Measurements from ENCODE around the gene MDFI.

MDFI gene

DNA sequence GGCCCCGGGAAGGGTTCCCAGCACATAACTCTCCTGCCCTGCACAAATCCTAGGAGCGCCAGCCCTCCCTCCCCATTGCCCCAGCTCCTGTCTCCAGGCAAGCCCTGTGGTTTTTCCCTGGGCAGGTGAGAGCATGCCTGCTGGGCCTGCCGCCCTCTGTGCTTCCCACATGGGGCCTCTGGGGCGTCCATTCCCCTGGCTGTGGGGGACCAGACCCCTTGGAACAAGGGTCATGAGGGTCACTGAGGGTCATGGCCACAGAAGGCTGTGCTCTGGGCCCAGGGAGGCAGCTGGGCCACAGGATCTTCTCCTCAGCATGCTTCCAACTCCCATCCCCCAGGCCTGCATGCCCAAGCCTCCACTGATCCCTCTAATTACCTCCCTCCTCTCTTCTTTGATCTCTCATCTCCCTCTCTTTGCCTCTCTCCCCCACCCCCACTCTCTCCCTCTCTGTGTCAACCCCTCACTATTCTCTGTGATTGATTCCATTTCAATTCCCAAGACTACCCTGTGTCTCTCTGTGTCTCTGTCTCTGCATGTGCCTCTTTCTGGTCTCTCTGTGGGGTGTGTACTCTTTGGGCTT, 6.1 kb downstream of the MDFI start:
- Mint-ChIP-seq H3K4me1 (ENCODE audit: low read depth) (no peaks in the 10 kb centered on the region), H3K27me3 (ENCODE audit: low read depth) (peaks cover 38% of the 10 kb centered on the region), H3K4me3 (no peak overlapping the region), H3K27ac (no peak overlapping the region), H3K36me3 (ENCODE audit: low read depth) (no peaks in the 10 kb centered on the region), H3K9me3 (no peaks in the 10 kb centered on the region)
- DNase-seq (ENCODE audit: low spot score) = no peak

DNA sequence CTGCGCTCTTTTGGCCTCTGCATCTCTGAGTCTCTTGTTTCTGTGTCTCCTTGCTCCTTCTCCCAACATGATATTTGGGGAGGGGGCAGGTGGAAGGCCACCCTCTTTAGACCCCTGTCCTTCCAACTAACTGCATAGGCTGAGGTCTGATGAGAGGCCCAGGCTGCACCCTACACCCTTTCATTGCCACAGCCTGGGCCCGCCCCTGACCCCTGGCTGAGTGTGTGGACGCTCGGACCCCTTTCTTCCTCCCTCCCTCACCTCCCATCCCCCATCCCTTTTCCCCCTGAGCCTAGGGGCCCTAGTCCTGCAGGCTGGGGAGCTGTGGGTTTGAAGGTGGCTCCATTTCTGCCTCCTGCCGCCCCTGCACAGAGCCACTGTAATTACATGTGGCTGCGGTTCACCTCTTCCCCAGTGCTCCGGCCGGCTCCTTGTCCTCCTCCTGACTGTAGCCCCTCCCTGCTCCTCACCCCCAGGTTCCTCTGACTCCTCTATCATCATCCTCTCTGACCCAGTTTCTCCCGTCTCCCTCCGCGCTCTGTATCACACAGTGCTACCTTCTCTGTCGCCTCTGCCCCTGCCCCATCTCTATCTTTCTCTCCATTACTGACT, 6.8 kb downstream of the MDFI start:
- Mint-ChIP-seq H3K4me1 (ENCODE audit: low read depth) (no peaks in the 10 kb centered on the region), H3K4me3 (no peak overlapping the region), H3K36me3 (ENCODE audit: low read depth) (no peaks in the 10 kb centered on the region), H3K9me3 (no peaks in the 10 kb centered on the region), H3K27me3 (ENCODE audit: low read depth) (peaks cover 31% of the 10 kb centered on the region), H3K27ac (no peak overlapping the region)
- no peak for DNase-seq (ENCODE audit: low spot score)

DNA sequence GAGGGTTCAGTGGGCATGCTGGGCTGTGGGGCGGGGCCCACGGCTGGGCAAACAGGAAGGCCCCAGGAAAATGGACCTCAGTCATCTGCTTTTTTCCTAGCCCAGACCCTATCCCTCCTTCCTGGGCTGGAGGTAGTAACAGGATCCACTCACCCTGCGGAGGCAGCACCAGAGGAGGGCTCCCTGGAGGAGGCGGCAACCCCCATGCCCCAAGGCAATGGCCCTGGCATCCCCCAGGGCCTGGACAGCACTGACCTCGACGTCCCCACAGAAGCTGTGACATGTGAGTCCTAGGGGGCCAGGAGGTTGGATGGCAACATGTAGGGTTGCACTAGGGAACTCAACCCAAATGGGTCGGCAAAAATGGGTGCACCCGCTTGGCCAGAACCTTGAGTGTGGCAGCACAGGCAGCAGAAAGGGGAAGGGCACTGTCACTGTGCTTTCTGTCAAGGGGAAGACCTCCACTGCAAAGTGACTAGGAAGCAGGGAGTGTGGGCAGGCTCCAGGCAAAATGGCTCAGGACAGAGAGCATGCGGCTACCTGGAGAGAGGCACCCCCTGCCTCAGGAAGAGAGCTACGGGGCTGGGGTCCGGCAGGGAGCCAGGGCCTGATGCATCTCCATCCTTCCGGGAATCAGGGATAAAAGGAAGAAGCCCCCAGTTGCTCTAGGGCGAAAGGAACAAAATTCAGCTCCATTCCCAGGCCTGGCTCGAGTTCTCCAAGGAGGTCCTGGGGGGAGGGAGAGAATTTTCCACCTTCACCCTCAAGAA, 7.9 kb downstream of the MDFI start:
- no peaks in the 10 kb centered on the region for H3K9me3 Mint-ChIP-seq
- H3K36me3 Mint-ChIP-seq (ENCODE audit: low read depth) = no peaks in the 10 kb centered on the region
- no peak overlapping the region for H3K4me3 Mint-ChIP-seq
- no peak for DNase-seq (ENCODE audit: low spot score)
- H3K27me3 Mint-ChIP-seq (ENCODE audit: low read depth) = peaks cover 20% of the 10 kb centered on the region
- no peak overlapping the region for H3K27ac Mint-ChIP-seq
- H3K4me1 Mint-ChIP-seq (ENCODE audit: low read depth) = no peaks in the 10 kb centered on the region

DNA sequence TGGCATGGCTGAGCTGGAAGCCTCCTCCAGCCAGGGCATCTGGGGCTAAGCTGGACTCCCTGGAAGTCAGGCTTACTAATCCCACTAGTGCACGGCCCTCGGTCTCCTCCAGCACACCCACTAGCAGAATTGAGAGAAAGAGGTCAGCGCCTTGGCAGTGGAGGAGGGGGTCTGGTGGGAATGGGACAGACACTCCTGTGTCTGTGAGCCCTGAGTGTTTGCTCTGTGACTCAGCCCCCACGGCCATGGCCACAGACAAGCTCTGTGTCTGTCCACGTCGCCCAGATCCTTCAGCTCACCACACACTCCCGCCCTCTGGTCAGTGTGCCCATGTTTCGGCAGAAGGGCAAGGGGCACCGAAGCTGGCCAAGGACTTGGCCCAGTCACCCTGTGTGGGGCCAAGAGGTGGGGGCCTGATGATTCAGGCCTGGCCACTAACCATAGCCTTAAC, 8.8 kb downstream of the MDFI start:
- no peak overlapping the region for H3K27ac Mint-ChIP-seq
- no peak for DNase-seq (ENCODE audit: low spot score)
- H3K27me3 Mint-ChIP-seq (ENCODE audit: low read depth) = peaks cover 11% of the 10 kb centered on the region
- no peak overlapping the region for H3K4me3 Mint-ChIP-seq
- H3K36me3 Mint-ChIP-seq (ENCODE audit: low read depth) = no peaks in the 10 kb centered on the region
- H3K9me3 Mint-ChIP-seq = no peaks in the 10 kb centered on the region
- no peaks in the 10 kb centered on the region for H3K4me1 Mint-ChIP-seq (ENCODE audit: low read depth)

DNA sequence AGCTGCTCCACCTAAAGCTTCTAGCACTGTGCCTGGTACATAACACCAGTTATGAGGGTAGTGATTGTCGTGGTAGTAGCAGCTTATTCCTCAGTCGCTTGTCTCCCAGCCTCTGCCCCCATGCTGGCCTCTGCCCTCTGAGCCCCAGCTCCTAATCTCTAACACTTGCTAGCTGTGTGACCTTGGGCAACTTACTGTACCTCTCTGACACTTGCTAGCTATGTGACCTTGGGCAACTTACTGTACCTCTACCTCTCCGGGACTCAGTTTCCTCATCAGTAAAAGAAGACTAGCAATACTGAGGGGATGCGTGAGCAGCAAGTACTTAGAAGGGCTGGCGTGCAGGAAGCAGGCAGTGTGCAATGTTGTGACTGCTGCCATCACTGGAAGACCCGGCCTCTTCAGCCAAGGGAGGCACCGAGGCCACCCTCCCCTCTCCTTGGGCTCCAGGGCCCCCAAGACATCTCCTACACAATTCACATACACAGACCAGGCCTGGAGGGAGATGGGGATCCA, 9.9 kb downstream of the MDFI start:
- Mint-ChIP-seq H3K27ac (no peak overlapping the region), H3K36me3 (ENCODE audit: low read depth) (no peaks in the 10 kb centered on the region), H3K4me1 (ENCODE audit: low read depth) (no peaks in the 10 kb centered on the region)

DNA sequence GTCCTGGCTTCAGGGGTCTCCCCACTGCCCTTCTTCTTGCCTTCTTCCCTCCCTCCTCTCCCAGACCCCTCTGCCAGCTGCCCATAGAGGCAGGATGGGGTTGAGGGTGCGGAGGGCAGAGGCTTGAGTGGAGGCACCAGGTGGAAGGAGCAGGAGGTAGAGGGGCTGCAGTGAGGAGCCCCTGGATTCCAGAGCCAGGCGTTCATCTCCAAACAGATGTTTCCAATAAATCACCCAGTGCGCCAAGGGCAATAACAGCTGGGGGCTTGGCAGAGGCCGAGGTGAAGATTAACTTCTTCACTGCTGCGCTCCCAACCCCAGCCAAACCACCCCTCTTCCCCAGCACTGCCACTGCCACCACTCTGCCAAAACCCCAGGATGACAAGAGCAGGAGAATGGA, 10.7 kb downstream of the MDFI start:
- no peaks in the 10 kb centered on the region for H3K4me1 Mint-ChIP-seq (ENCODE audit: low read depth)
- H3K4me3 Mint-ChIP-seq = no peak overlapping the region
- peaks cover 5% of the 10 kb centered on the region for H3K27me3 Mint-ChIP-seq (ENCODE audit: low read depth)
- H3K36me3 Mint-ChIP-seq (ENCODE audit: low read depth) = no peaks in the 10 kb centered on the region
- no peak for DNase-seq (ENCODE audit: low spot score)
- H3K27ac Mint-ChIP-seq = no peak overlapping the region
- no peaks in the 10 kb centered on the region for H3K9me3 Mint-ChIP-seq

More for the DNA sequence above, 9.9 kb downstream of the MDFI start:
- no peak overlapping the region for H3K4me3 Mint-ChIP-seq
- H3K27me3 Mint-ChIP-seq (ENCODE audit: low read depth) = peaks cover 5% of the 10 kb centered on the region
- no peak for DNase-seq (ENCODE audit: low spot score)
- H3K9me3 Mint-ChIP-seq = no peaks in the 10 kb centered on the region

DNA sequence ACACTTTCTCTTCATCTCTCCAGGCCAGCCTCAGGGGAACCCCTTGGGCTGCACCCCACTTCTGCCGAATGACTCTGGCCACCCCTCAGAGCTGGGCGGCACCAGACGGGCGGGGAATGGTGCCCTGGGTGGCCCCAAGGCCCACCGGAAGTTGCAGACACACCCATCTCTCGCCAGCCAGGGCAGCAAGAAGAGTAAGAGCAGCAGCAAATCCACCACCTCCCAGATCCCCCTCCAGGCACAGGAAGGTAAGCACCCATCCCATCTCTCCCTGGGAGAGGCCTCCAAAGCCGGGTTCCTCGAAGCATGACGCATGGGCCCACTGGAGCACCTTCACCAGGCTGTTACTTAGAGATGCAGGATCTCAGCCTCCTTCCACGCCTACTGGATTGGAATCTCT, 11.3 kb downstream of the MDFI start:
- peaks cover 5% of the 10 kb centered on the region for H3K27me3 Mint-ChIP-seq (ENCODE audit: low read depth)

DNA sequence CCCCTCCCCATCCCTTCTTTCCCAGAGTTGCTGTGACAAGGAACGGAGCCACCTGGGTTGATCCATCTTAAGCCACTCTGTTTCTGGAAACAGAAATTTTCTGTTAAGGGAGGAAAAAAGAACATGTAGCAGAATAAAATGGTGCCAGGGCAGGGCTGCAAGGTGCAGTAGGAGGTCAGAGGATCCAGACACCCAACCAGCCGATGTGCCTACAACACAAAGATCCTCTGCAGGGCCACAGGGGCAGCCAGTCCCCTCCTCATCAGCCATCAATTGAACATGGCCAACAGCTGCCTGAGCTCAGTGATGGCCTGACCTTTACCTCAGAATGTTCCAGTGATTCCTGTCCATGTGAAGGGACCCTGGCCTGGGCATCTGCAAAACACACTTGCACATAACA, 11.9 kb downstream of the MDFI start:
- H3K4me3 Mint-ChIP-seq = no peak overlapping the region
- H3K4me1 Mint-ChIP-seq (ENCODE audit: low read depth) = no peaks in the 10 kb centered on the region
- no peaks in the 10 kb centered on the region for H3K36me3 Mint-ChIP-seq (ENCODE audit: low read depth)
- H3K27ac Mint-ChIP-seq = no peak overlapping the region
- peaks cover 5% of the 10 kb centered on the region for H3K27me3 Mint-ChIP-seq (ENCODE audit: low read depth)
- no peak for DNase-seq (ENCODE audit: low spot score)
- H3K9me3 Mint-ChIP-seq = no peaks in the 10 kb centered on the region

More for the DNA sequence above, 11.3 kb downstream of the MDFI start:
- Mint-ChIP-seq H3K36me3 (ENCODE audit: low read depth) (no peaks in the 10 kb centered on the region), H3K27ac (no peak overlapping the region), H3K4me1 (ENCODE audit: low read depth) (no peaks in the 10 kb centered on the region), H3K4me3 (no peak overlapping the region), H3K9me3 (no peaks in the 10 kb centered on the region)
- no peak for DNase-seq (ENCODE audit: low spot score)

DNA sequence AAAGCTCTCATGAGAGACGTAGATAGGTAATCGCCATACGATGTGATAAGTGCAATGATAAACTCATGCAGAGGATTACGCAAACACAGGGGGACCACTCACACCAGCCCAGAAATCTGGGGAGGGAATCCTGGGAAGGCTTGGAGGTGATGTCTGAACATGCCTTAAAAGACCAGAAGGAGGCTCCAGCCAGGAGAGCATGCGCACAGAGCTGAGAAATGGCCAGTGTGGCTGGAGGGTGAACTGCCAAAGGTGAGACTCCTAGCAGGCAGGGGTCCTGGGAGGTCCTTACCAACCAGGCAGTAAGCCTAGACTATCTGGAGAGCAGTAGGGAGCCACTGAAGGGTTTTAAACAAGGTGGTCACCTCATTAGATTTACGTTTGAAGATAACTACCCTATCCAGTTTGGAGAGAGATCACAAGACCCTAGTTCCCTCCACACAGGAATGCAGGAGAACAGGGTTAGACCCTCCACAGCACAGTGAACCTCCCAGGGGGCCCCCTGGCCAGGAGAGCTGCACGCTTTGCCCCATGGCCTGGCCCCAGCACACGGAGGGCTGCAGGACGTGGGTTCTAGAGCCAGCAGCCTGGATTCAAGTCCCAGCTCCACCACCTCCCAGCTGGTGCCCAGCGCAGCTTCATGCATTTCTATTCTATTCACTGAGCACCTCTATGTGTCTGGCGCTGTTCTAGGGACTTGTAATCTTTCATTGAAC, 13.1 kb downstream of the MDFI start:
- Mint-ChIP-seq H3K9me3 (no peaks in the 10 kb centered on the region), H3K36me3 (ENCODE audit: low read depth) (no peaks in the 10 kb centered on the region), H3K4me1 (ENCODE audit: low read depth) (no peaks in the 10 kb centered on the region), H3K27me3 (ENCODE audit: low read depth) (peaks cover 2% of the 10 kb centered on the region), H3K4me3 (no peak overlapping the region), H3K27ac (no peak overlapping the region)
- DNase-seq (ENCODE audit: low spot score) = no peak

DNA sequence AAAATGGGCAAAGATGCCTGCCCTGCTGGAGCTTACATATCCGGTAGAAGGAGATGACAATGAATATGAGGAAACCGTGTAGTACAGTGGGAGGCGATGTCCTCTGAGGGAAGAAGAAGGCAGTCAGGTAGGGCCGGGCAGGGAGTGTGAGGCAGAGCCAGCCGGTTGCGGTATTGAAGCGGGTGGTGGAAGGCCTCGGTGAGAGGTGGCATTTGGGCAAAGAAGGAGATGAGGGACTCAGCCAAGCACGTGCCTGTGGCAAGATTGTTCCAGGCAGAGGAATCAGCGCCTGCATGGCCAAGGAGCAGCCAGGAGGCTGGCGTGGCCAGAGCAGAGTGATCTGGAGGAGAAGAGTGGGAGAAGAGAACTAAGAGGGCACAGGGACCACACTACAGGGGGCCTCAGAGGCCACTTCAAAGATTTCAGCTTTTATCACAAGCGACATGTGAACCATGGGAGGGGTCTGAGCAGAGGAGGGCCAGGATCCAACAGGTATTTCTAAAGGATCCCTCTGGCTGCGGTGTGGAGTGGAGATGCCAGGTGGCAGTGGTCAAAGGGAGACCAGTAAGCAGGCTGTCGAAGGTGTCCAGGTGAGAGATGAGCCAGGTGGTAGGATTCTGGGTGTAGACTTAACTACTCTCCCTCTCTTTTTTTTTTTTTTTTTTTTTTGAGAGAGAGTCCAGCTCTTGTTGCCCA, 13.8 kb downstream of the MDFI start:
- H3K4me3 Mint-ChIP-seq = no peak overlapping the region

DNA sequence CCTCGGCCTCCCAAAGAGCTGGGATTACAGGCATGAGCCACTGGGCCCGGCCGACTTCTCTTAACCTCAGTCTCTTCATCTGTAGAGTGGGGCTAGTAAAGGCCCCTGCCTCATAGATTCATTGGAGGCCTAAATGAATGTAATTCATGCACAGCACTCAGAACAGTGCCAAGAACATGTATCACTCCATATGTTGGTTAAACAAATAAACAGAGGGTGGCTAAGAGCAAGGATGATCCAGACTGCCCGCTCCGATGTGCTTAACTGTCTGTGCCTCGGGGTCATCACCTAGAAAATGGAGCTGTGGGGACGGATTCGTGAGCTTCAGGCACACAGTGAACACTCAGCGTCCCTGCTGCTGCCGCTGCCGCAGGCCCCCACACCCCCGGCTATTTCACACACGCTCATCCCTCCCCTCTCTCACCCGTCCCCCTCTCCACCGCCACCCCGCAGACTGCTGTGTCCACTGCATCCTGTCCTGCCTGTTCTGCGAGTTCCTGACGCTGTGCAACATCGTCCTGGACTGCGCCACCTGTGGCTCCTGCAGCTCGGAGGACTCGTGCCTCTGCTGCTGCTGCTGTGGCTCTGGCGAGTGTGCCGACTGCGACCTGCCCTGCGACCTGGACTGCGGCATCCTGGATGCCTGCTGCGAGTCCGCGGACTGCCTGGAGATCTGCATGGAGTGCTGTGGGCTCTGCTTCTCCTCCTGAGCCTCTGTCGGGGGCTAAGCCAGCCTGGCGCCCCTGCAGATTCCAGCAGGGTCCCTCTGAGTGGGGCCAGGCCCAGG, 14.8 kb downstream of the MDFI start:
- Mint-ChIP-seq H3K4me1 (ENCODE audit: low read depth) (no peaks in the 10 kb centered on the region), H3K9me3 (no peaks in the 10 kb centered on the region), H3K27me3 (ENCODE audit: low read depth) (peaks cover 2% of the 10 kb centered on the region), H3K4me3 (no peak overlapping the region), H3K27ac (no peak overlapping the region), H3K36me3 (ENCODE audit: low read depth) (no peaks in the 10 kb centered on the region)
- DNase-seq (ENCODE audit: low spot score) = no peak

More for the DNA sequence above, 13.8 kb downstream of the MDFI start:
- Mint-ChIP-seq H3K27ac (no peak overlapping the region), H3K27me3 (ENCODE audit: low read depth) (peaks cover 2% of the 10 kb centered on the region), H3K36me3 (ENCODE audit: low read depth) (no peaks in the 10 kb centered on the region), H3K4me1 (ENCODE audit: low read depth) (no peaks in the 10 kb centered on the region), H3K9me3 (no peaks in the 10 kb centered on the region)
- no peak for DNase-seq (ENCODE audit: low spot score)

DNA sequence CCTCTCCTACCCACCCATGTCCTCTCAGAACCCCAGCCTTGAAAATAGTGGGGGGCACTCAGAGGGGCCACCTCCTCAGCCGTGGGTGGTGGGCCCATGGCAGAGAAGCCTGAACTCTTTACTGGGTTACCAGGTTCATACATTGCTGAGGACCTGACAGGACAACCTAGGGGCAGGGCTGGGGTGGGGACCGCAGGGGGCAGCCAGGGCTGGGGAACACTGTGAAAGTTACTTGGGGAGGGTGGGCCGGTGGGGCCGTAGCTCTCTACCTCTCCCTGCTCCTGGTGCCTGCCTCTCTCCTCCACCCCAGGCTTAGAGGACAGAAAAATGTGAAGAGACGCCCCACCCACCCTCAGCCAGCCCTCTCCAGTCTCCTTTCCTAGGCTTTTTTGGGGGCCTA, 15.4 kb downstream of the MDFI start:
- Mint-ChIP-seq H3K27me3 (ENCODE audit: low read depth) (peaks cover 2% of the 10 kb centered on the region), H3K27ac (no peak overlapping the region), H3K4me3 (no peak overlapping the region), H3K36me3 (ENCODE audit: low read depth) (no peaks in the 10 kb centered on the region), H3K4me1 (ENCODE audit: low read depth) (no peaks in the 10 kb centered on the region), H3K9me3 (no peaks in the 10 kb centered on the region)
- no peak for DNase-seq (ENCODE audit: low spot score)

DNA sequence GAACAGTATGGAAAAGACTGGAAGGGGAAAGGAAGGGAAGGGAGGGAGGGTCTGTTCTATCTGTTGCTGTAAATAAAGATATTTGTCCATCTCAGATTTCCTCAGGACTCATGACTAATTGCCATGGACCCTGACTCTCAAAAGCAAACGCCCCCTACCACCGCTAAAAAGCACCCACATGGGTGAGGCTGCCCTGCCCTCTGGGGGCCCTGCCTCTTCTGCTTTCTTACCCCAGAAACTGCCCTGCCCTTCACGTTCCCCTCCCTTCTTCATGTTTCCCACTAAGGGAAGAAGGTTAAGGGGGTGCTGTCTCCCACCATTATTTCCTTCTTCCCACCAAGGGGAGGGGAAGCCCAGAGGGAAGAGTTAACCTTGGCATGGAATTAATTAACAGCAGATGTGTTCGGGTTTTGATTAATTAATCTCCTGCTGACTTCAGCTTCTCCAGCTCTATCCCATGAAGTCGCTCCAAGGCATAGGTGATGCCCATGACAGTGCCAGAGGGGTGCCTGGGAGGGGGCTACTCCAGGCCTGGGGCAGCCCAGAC, 16.0 kb downstream of the MDFI start:
- H3K36me3 Mint-ChIP-seq (ENCODE audit: low read depth) = no peaks in the 10 kb centered on the region
- DNase-seq (ENCODE audit: low spot score) = no peak
- peaks cover 2% of the 10 kb centered on the region for H3K27me3 Mint-ChIP-seq (ENCODE audit: low read depth)
- no peak overlapping the region for H3K27ac Mint-ChIP-seq
- H3K9me3 Mint-ChIP-seq = no peaks in the 10 kb centered on the region
- H3K4me3 Mint-ChIP-seq = no peak overlapping the region
- no peaks in the 10 kb centered on the region for H3K4me1 Mint-ChIP-seq (ENCODE audit: low read depth)
